ENCODE data around the gene FGF13.

FGF13 gene

DNA sequence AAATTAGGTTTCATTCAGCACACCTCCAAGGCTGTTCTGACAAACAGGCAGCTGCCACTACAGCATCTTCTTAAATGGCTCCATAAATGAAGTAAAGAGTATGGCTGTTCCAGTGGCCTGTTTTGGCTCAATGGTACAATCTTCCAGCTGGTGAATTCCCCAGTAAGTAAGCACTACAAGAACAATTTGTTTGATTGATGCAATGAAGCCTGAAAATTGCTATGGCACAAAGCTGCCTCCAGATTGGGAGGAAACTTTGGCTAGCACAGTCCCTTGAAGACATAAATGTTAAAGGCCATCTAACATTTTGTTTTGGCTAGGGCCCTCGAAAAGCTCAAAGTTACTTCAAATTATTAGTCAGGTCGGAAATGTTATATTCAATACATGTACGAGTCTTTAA, 47.5 kb downstream of the FGF13 start:
- DNase-seq (ENCODE audit: low read depth), result no peak

GRCh38 chrX:138651494-138651893, 60.0 kb downstream of the FGF13 start:
- no peak for DNase-seq (ENCODE audit: low read depth)

DNA sequence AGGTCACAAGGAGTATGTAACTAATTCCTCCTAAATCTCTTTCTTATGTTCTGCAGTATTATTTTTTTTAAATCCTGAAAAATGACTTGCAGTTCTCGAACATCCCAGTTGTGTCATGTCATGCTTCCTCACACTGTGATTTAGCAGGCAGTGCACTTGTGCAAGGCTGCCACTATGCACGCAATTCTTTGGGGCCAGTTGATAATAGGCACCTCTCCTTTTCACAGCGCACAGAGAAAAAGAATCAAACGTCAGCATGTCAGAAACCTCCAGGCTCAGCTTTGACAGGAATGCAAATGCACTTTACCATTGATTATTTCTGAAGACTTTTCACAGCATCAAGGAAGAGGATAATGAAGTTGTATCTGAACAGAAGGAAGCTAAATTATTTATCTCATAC, 62.9 kb downstream of the FGF13 start:
- DNase-seq (ENCODE audit: low read depth), result no peak

DNA sequence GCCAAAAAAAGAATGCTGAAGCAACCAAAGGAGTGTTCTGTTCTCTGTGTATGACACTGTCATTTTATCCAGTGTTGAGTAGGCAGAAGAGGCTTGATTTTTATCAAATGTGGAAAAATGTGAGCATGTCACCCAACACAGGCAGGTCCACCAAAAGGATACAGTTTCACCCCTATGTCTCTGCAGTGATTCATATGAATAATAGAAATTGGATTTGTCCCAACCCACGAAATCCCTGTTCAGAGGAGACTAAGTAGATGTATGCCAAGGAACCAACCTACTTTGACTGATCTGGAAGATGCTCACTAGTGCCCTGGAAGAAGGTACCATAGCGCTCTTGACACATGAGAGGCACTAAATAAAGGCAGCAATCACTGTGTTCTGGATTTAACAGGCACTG, 72.5 kb downstream of the FGF13 start:
- DNase-seq (ENCODE audit: low read depth), result no peak

All from HS-5 (cell line).